IMR-90 (cell line): ENCODE results near the gene TEK. TPM values are rescaled to one million over a fixed set of nuclear protein-coding genes. Genes with fewer than 3 reads are reported as not detected.

ENCODE experiments used
- ATAC-seq: fragments of 200-7000 bp; cut with Tn5 transposase; 2 replicates; pipeline ENCODE4 v1.9.1; 2020; ENCODE audit warnings: low read depth, mild to moderate bottlenecking, moderate library complexity
- BruUV-seq: library from RNA; stranded (reverse); fragments of 400-500 nt; replicated peaks from 2 replicates; lab custom pipeline; 2021; lab: Mats Ljungman, UMichigan
- CTCF ChIA-PET: fragments of 300-600 bp; formaldehyde crosslinking; extraction: SDS; loops from one replicate; lab custom pipeline; 2021; ENCODE audit warnings: antibody characterized with exemption; lab: Yijun Ruan, JAX
- POLR2A ChIA-PET: fragments of 300-600 bp; sonication (Branson Sonifier 250); formaldehyde crosslinking; loops from one replicate; lab custom pipeline; 2022; ENCODE audit warnings: antibody characterized with exemption; ENCODE audit not compliant: unreplicated experiment; lab: Charles Lee
- DNase-seq: peaks from one replicate; pipeline ENCODE4 v3.0.0; 2013
- H2AFZ ChIP-seq: replicated peaks from 2 replicates; pipeline ENCODE3; 2013; ENCODE audit warnings: low read length, mild to moderate bottlenecking; ENCODE audit not compliant: poor library complexity
- H2AK5ac ChIP-seq: 2 replicates; pipeline ENCODE4 v1.6.1; 2013; ENCODE audit warnings: low read depth, low read length, inconsistent platforms
- H2AK9ac ChIP-seq: replicated peaks from 2 replicates; pipeline ENCODE3; 2013; ENCODE audit warnings: mild to moderate bottlenecking, low read depth, low read length, moderate library complexity; ENCODE audit not compliant: poor library complexity
- H2BK120ac ChIP-seq: 2 replicates; pipeline ENCODE4 v1.6.1; 2013; ENCODE audit warnings: low read depth, low read length, inconsistent platforms
- H2BK15ac ChIP-seq: 3 replicates; pipeline ENCODE4 v1.6.1; 2013; ENCODE audit warnings: low read depth, low read length, inconsistent platforms
- H2BK20ac ChIP-seq: 2 replicates; pipeline ENCODE4 v1.6.1; 2013; ENCODE audit warnings: low read depth, mild to moderate bottlenecking, inconsistent platforms, low read length, moderate library complexity
- H2BK5ac ChIP-seq: 2 replicates; pipeline ENCODE4 v1.6.1; 2013; ENCODE audit warnings: mild to moderate bottlenecking, low read depth, low read length, inconsistent platforms; ENCODE audit not compliant: poor library complexity, severe bottlenecking
- H3K14ac ChIP-seq: replicated peaks from 2 replicates; pipeline ENCODE4 v1.6.1; 2013; ENCODE audit warnings: low read depth, low read length, inconsistent platforms
- H3K18ac ChIP-seq: 2 replicates; pipeline ENCODE4 v1.6.1; 2013; ENCODE audit warnings: low read depth, low read length, control low read depth
- H3K23ac ChIP-seq: 2 replicates; pipeline ENCODE4 v1.6.1; 2013; ENCODE audit warnings: low read depth, low read length, inconsistent platforms
- H3K27ac ChIP-seq: 2 replicates; pipeline ENCODE4 v1.5.1; 2013; ENCODE audit warnings: mild to moderate bottlenecking, control low read depth, low read length; ENCODE audit not compliant: insufficient read depth
- H3K27me3 ChIP-seq: 2 replicates; pipeline ENCODE4 v1.6.1; 2013; ENCODE audit warnings: low read length; ENCODE audit not compliant: control insufficient read depth, insufficient read depth
- H3K36me3 ChIP-seq: 2 replicates; pipeline ENCODE4 v1.6.1; 2013; ENCODE audit warnings: low read length, mixed read lengths; ENCODE audit not compliant: control insufficient read depth, insufficient read depth
- H3K4ac ChIP-seq: 2 replicates; pipeline ENCODE4 v1.6.1; 2013; ENCODE audit warnings: low read depth, low read length, inconsistent platforms
- H3K4me1 ChIP-seq: 2 replicates; pipeline ENCODE4 v1.6.1; 2013; ENCODE audit warnings: low read length, mixed read lengths; ENCODE audit not compliant: control insufficient read depth, insufficient read depth
- H3K4me2 ChIP-seq: 2 replicates; pipeline ENCODE4 v1.6.1; 2013; ENCODE audit warnings: low read depth, mild to moderate bottlenecking, control low read depth, low read length, moderate library complexity
- H3K4me3 ChIP-seq: 2 replicates; pipeline ENCODE4 v1.5.1; 2013; ENCODE audit warnings: low read depth, mild to moderate bottlenecking, control low read depth, low read length, moderate library complexity; ENCODE audit not compliant: insufficient read depth
- H3K56ac ChIP-seq: 2 replicates; pipeline ENCODE4 v1.6.1; 2013; ENCODE audit warnings: low read length, inconsistent platforms; ENCODE audit not compliant: insufficient read depth; ENCODE audit errors: extremely low read depth
- H3K79me1 ChIP-seq, 2 experiments: 2 replicates each; pipeline ENCODE4 v1.6.1; 2013; ENCODE audit warnings: low read length in 2 of 2, inconsistent platforms in 1 of 2, low read depth in 1 of 2
- H3K9ac ChIP-seq: 2 replicates; pipeline ENCODE4 v1.6.1; 2013; ENCODE audit warnings: low read depth, low read length, control low read depth
- H3K9me1 ChIP-seq: 2 replicates; pipeline ENCODE4 v1.6.1; 2013; ENCODE audit warnings: low read length, inconsistent platforms; ENCODE audit not compliant: insufficient read depth
- H3K9me3 ChIP-seq: 2 replicates; pipeline ENCODE4 v1.6.1; 2013; ENCODE audit warnings: low read length; ENCODE audit not compliant: control insufficient read depth, insufficient read depth
- H4K20me1 ChIP-seq: 2 replicates; pipeline ENCODE4 v1.6.1; 2013; ENCODE audit warnings: low read length, inconsistent platforms; ENCODE audit not compliant: insufficient read depth
- H4K5ac ChIP-seq: 2 replicates; pipeline ENCODE4 v1.6.1; 2013; ENCODE audit warnings: mild to moderate bottlenecking, low read depth, low read length, control low read depth
- H4K8ac ChIP-seq, 2 experiments: 2 replicates each; pipeline ENCODE4 v1.6.1; 2013; ENCODE audit warnings: low read depth in 2 of 2, low read length in 2 of 2, control low read depth in 1 of 2, inconsistent platforms in 1 of 2
- H4K91ac ChIP-seq: 2 replicates; pipeline ENCODE4 v1.6.1; 2013; ENCODE audit warnings: low read depth, low read length, inconsistent platforms; ENCODE audit not compliant: insufficient read depth
- BHLHE40 ChIP-seq: fragments of 150-350 bp; IDR thresholded peaks from 2 replicates; pipeline ENCODE4 v1.6.1; 2016; ENCODE audit warnings: mild to moderate bottlenecking, low read depth, low read length
- CEBPB ChIP-seq: IDR thresholded peaks from 2 replicates; pipeline ENCODE4 v1.6.1; 2012; ENCODE audit warnings: low read depth, low read length, improper control_type of control experiment
- CHD1 ChIP-seq: IDR thresholded peaks from 2 replicates; pipeline ENCODE4 v1.6.1; 2012; ENCODE audit warnings: low read depth, low read length, improper control_type of control experiment
- CTCF ChIP-seq: conservative IDR thresholded peaks from 2 replicates; pipeline ENCODE4 v1.5.1; 2012; ENCODE audit warnings: mild to moderate bottlenecking, low read depth, low read length, improper control_type of control experiment
- FOS ChIP-seq: fragments of 150-350 bp; IDR thresholded peaks from 2 replicates; pipeline ENCODE4 v1.6.1; 2016; ENCODE audit warnings: low read depth, low read length
- MAZ ChIP-seq: IDR thresholded peaks from 2 replicates; pipeline ENCODE4 v1.6.1; 2012; ENCODE audit warnings: low read depth, mild to moderate bottlenecking, low read length, improper control_type of control experiment, moderate library complexity, borderline replicate concordance
- MXI1 ChIP-seq: IDR thresholded peaks from 2 replicates; pipeline ENCODE4 v1.6.1; 2012; ENCODE audit warnings: low read depth, mild to moderate bottlenecking, low read length, moderate library complexity, borderline replicate concordance
- NFE2L2 ChIP-seq: fragments of 150-350 bp; IDR thresholded peaks from 2 replicates; pipeline ENCODE4 v1.6.1; 2016; ENCODE audit warnings: low read depth, mild to moderate bottlenecking, low read length
- POLR2A ChIP-seq: IDR thresholded peaks from 2 replicates; pipeline ENCODE4 v1.6.1; 2012; ENCODE audit warnings: mild to moderate bottlenecking, low read depth, low read length
- RCOR1 ChIP-seq: IDR thresholded peaks from 2 replicates; pipeline ENCODE4 v1.6.1; 2012; ENCODE audit warnings: mild to moderate bottlenecking, low read length, improper control_type of control experiment; ENCODE audit not compliant: insufficient replicate concordance
- RFX5 ChIP-seq: IDR thresholded peaks from 2 replicates; pipeline ENCODE4 v1.8.0; 2012; ENCODE audit warnings: low read depth, mild to moderate bottlenecking, low read length, moderate library complexity
- SMC3 ChIP-seq: fragments of 150-350 bp; IDR thresholded peaks from 2 replicates; pipeline ENCODE4 v1.6.1; 2016; ENCODE audit warnings: low read depth, mild to moderate bottlenecking, antibody characterized with exemption, low read length, moderate library complexity
- USF2 ChIP-seq: fragments of 150-350 bp; IDR thresholded peaks from 2 replicates; pipeline ENCODE4 v1.6.1; 2017; ENCODE audit warnings: mild to moderate bottlenecking, antibody characterized with exemption, low read length, low read depth
- WGBS, 2 experiments: methylation state at CpG; one replicate each; pipeline versions ENCODE4 v1.1.5 to v1.1.7; 2013; ENCODE audit warnings: missing lambda C conversion rate in 2 of 2; ENCODE audit not compliant: insufficient read length in 1 of 2; ENCODE audit errors: extremely low coverage in 2 of 2; 5-methylcytosine and 5-hydroxymethylcytosine counted together
- dilution Hi-C: fragments of 300-500 bp; cut with HindIII; formaldehyde crosslinking; loops from one replicate; pipeline ENCODE4 v1.14.3; 2018; ENCODE audit warnings: low sequenced_read_pairs; ENCODE audit not compliant: unreplicated experiment
- in situ Hi-C: fragments of 300-500 bp; cut with MboI; formaldehyde crosslinking; loops from 3 replicates; pipeline ENCODE4 v1.14.3; 2019; ENCODE audit warnings: low sequenced_read_pairs, inconsistent platforms, mixed read lengths
- intact Hi-C: fragments of 100-400 bp; cut with micrococcal nuclease; formaldehyde crosslinking; loops from 2 replicates; pipeline ENCODE4 v1.10.0; 2022
- polyA plus RNA-seq, 3 experiments: library from polyadenylated mRNA; depleted of rRNA; stranded (reverse); fragments of >200 nt; gene quantifications; 2 replicates each; pipeline ENCODE4 v1.2.3, GENCODE V29; 2012; ENCODE audit warnings: low replicate concordance in 1 of 3
- total RNA-seq: library from RNA; depleted of rRNA; stranded (reverse); fragments of >200 nt; gene quantifications from 2 replicates; pipeline ENCODE4 v1.2.3, GENCODE V29; 2012

Gene TEK
- total and polyA plus RNA-seq, 2 of the 4 experiments (the other 2 are of a cell fraction), result 6.3 to 11.7 TPM

- Histone ChIP-seq H3K23ac (no peak overlapping the region), H3K9me1 (peaks cover 12% of the 10 kb centered on the region), H3K4me3 (no peak overlapping the region), H3K27ac (no peak overlapping the region), H3K56ac (no peak overlapping the region), H4K20me1 (no peaks in the 10 kb centered on the region), H4K91ac (0 out of 2 replicates have a peak overlapping the region, but pooled peaks have one; percentile 3), H3K4ac (peak overlapping the region; percentile 14), H3K4me1 (peaks cover 15% of the 10 kb centered on the region), H2AFZ (peak overlapping the region; percentile 8), H2BK120ac (peak overlapping the region; percentile 55; the same call in 1 of the 2 replicates), H3K27me3 (no peaks in the 10 kb centered on the region), H2AK5ac (no peak overlapping the region), H3K9ac (no peak overlapping the region), H3K9me3 (no peaks in the 10 kb centered on the region; the same call in 1 of the 2 replicates), H2BK15ac (peak overlapping the region; percentile 23; the same call in 1 of the 3 replicates), H3K4me2 (no peak overlapping the region), H2BK5ac (no peak overlapping the region), H4K5ac (peak overlapping the region; percentile 45), H3K18ac (peak overlapping the region; percentile 50; the same call in 1 of the 2 replicates), H2AK9ac (peak overlapping the region; percentile 88), H3K14ac (peak overlapping the region; percentile 3; the same call in 1 of the 2 replicates), H3K79me1 (peaks cover 0 to 19% of the 10 kb centered on the region in 2 experiments; a peak in 3 of 4 replicates), H3K36me3 (peaks cover 5% of the 10 kb centered on the region), H2BK20ac (0 out of 2 replicates have a peak overlapping the region, but pooled peaks have one; percentile 37), H4K8ac (peak overlapping the region in 1 of 2 experiments; percentile 36; a peak in 2 of 4 replicates)
- in situ Hi-C loops, result no loop called here
- intact Hi-C loops, result no loop called here
- BruUV-seq, result no TSS peak
- TF ChIP-seq POLR2A (no peak), CEBPB (no peak), FOS (no peak), MXI1 (no peak), MAZ (no peak), BHLHE40 (no peak), NFE2L2 (no peak), RCOR1 (no peak), RFX5 (no peak), USF2 (no peak), SMC3 (no peak), CHD1 (no peak), CTCF (no peak)
- ATAC-seq (no peak; the same call in 1 of the 2 replicates), DNase-seq (no peak)
- 85% methylated on average over 4 of the region's 10 CpGs; no CpG with 5 or more reads in 1 of the 2 experiments for WGBS, 2 experiments
- dilution Hi-C loops, result no loop called here
- POLR2A ChIA-PET, result interaction anchor here (0.9 kb wide), 2 partner anchors 9 to 11 kb away, joined by 3 read pairs; no protein-coding TSS in a partner anchor
- CTCF ChIA-PET, result interaction anchor here (0.9 kb wide), 1 partner anchor 167 kb away, joined by 3 read pairs; no protein-coding TSS in a partner anchor
Observed at GRCh38 chr9:27165670-27166069, 56.6 kb downstream of the TEK start.
